Caco-2 (cell line): ENCODE results near the gene MISP. TPM values are rescaled to one million over a fixed set of nuclear protein-coding genes. Genes with fewer than 3 reads are reported as not detected.
A peak's percentile ranks its signal among the peaks of the same experiment; 100 is the strongest.

Experiments
- BruUV-seq: library from RNA; stranded (reverse); fragments of 400-500 nt; replicated peaks from 2 replicates; lab custom pipeline; 2021; lab: Mats Ljungman, UMichigan
- CTCF ChIA-PET: fragments of 300-600 bp; sonication (Branson Sonifier 250); formaldehyde crosslinking; loops from one replicate; lab custom pipeline; 2022; ENCODE audit warnings: antibody characterized with exemption; lab: Charles Lee
- POLR2A ChIA-PET: fragments of 300-600 bp; sonication (Branson Sonifier 250); formaldehyde crosslinking; loops from one replicate; lab custom pipeline; 2022; ENCODE audit warnings: antibody characterized with exemption; lab: Charles Lee
- DNase-seq, 2 experiments: peaks; one replicate each; pipeline versions ENCODE4 v3.0.0 to v3.0.0-alpha.2; 2020 to 2022
- H3K27me3 ChIP-seq: replicated peaks from 2 replicates; pipeline ENCODE4 v1.6.0; 2011; ENCODE audit warnings: low read length; ENCODE audit not compliant: control insufficient read depth, insufficient read depth
- H3K36me3 ChIP-seq: 2 replicates; pipeline ENCODE4 v1.5.1; 2011; ENCODE audit warnings: low read length; ENCODE audit not compliant: control insufficient read depth, insufficient read depth
- H3K4me1 ChIP-seq: fragments of 250-450 bp; sonication (Bioruptor Pico); 2 replicates; pipeline ENCODE4 v1.5.1; 2020; ENCODE audit warnings: mild to moderate bottlenecking
- H3K4me3 ChIP-seq: 2 replicates; pipeline ENCODE4 v1.5.1; 2011; ENCODE audit warnings: low read depth, mild to moderate bottlenecking, control low read depth, low read length
- H3K9me3 ChIP-seq: fragments of 250-450 bp; sonication (Bioruptor Pico); 2 replicates; pipeline ENCODE4 v1.5.1; 2020; ENCODE audit warnings: mild to moderate bottlenecking, moderate library complexity
- H3K27ac Mint-ChIP-seq: one replicate; pipeline ENCODE4 v1.8.0; 2022; ENCODE audit warnings: mixed read lengths; ENCODE audit not compliant: unreplicated experiment
- H3K27me3 Mint-ChIP-seq: one replicate; pipeline ENCODE4 v1.8.0; 2022; ENCODE audit warnings: mixed read lengths; ENCODE audit not compliant: insufficient read depth, unreplicated experiment
- H3K36me3 Mint-ChIP-seq: one replicate; pipeline ENCODE4 v1.8.0; 2022; ENCODE audit warnings: mild to moderate bottlenecking, mixed read lengths; ENCODE audit not compliant: insufficient read depth, unreplicated experiment
- H3K4me1 Mint-ChIP-seq: one replicate; pipeline ENCODE4 v1.8.0; 2022; ENCODE audit warnings: low read depth, mixed read lengths; ENCODE audit not compliant: unreplicated experiment
- H3K4me3 Mint-ChIP-seq: one replicate; pipeline ENCODE4 v1.8.0; 2022; ENCODE audit warnings: mild to moderate bottlenecking, moderate library complexity, mixed read lengths; ENCODE audit not compliant: unreplicated experiment
- H3K9me3 Mint-ChIP-seq: one replicate; pipeline ENCODE4 v1.8.0; 2022; ENCODE audit warnings: mixed read lengths; ENCODE audit not compliant: unreplicated experiment
- intact Hi-C: fragments of 100-400 bp; cut with micrococcal nuclease; formaldehyde crosslinking; loops from one replicate; pipeline ENCODE4 v1.10.0; 2022; ENCODE audit not compliant: unreplicated experiment
- total RNA-seq: library from RNA; stranded (reverse); gene quantifications from 2 replicates; pipeline ENCODE4 v1.2.3, GENCODE V29; 2022
- TF ChIP-seq, protein P1 (sequence below), 2 experiments: fragments of 200-600 bp in 1 of 2; IDR thresholded peaks; 1 replicate in 1 of 2; 2 replicates in 1 of 2; pipeline versions ENCODE4 v1.5.1 to v1.8.0; 2011 to 2022; ENCODE audit warnings: antibody characterized with exemption in 1 of 2, control low read depth in 1 of 2, inconsistent platforms in 1 of 2, low read depth in 1 of 2, low read length in 1 of 2, mild to moderate bottlenecking in 1 of 2, moderate library complexity in 1 of 2; ENCODE audit not compliant: insufficient read depth in 1 of 2, severe bottlenecking in 1 of 2, unreplicated experiment in 1 of 2

Gene MISP
- total RNA-seq, 1 experiment from 2014 or later: 27.8 TPM

DNA sequence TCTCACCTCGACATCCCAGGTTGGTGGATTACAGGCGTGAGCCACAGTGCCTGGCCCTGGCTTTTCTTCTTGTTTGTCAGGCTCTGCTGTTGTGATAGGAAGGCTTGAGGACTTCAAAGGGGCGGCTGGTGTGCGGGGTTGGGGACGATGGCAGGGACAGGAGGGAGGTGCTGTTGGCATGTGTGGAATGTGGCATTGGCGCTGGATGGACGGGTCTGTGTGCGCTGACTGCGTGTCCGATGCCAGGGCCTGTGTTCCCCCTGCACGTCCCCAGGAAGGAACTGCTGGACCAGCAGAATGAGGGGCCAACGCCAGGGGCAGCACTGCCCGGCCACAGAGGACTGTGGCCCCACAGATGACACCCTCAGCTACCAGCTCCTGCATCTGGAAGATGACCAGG is 33.6 kb downstream of the MISP start:
- Histone ChIP-seq H3K27me3 (no peaks in the 10 kb centered on the region), H3K4me3 (no peak overlapping the region; the same call in 1 of the 2 replicates), H3K9me3 (no peaks in the 10 kb centered on the region), H3K36me3 (no peaks in the 10 kb centered on the region; the same call in 1 of the 2 replicates), H3K4me1 (peaks cover 10% of the 10 kb centered on the region)
- TF ChIP-seq, protein P1, sequence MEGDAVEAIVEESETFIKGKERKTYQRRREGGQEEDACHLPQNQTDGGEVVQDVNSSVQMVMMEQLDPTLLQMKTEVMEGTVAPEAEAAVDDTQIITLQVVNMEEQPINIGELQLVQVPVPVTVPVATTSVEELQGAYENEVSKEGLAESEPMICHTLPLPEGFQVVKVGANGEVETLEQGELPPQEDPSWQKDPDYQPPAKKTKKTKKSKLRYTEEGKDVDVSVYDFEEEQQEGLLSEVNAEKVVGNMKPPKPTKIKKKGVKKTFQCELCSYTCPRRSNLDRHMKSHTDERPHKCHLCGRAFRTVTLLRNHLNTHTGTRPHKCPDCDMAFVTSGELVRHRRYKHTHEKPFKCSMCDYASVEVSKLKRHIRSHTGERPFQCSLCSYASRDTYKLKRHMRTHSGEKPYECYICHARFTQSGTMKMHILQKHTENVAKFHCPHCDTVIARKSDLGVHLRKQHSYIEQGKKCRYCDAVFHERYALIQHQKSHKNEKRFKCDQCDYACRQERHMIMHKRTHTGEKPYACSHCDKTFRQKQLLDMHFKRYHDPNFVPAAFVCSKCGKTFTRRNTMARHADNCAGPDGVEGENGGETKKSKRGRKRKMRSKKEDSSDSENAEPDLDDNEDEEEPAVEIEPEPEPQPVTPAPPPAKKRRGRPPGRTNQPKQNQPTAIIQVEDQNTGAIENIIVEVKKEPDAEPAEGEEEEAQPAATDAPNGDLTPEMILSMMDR (IDR thresholded peaks at IDR 0.05; ENCODE audit: insufficient read depth in 1 of 2, low read depth in 1 of 2, low read length in 1 of 2, severe bottlenecking in 1 of 2, unreplicated experiment in 1 of 2): no peak
- BruUV-seq: TSS peak; percentile 4
- ChIA-PET CTCF (no interaction called here), POLR2A (interaction anchor here (0.6 kb wide), 1 partner anchor 22 kb away, joined by 3 read pairs; no protein-coding TSS in a partner anchor)
- Mint-ChIP-seq H3K4me3 (peak overlapping the region; percentile 94), H3K27me3 (no peaks in the 10 kb centered on the region), H3K9me3 (no peaks in the 10 kb centered on the region), H3K27ac (peak overlapping the region; percentile 91), H3K36me3 (peaks cover 80% of the 10 kb centered on the region), H3K4me1 (peaks cover 8% of the 10 kb centered on the region)
- DNase-seq: no peak
- intact Hi-C loops: no loop called here

DNA sequence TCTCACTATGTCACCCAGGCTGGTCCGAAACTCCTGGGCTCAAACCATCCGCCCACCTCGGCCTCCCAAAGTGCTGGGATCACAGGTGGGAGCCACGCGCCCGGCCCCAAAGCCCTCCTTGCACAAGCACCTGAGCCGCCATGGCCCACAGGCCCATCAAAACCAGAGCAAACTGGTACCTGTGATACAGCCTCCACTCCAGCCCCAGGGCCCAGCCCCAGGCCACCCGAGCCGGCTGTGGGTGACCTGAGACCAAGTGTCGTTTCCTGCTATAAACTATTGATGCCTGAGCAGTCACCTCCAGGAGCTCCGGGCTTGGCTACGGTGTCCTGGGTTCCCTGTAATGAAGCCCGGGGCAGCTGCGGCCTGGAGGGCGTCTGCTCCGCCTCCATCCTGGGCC is 36.6 kb downstream of the MISP start:
- Mint-ChIP-seq H3K4me1 (peaks cover 12% of the 10 kb centered on the region), H3K36me3 (peaks cover 88% of the 10 kb centered on the region), H3K9me3 (no peaks in the 10 kb centered on the region), H3K27me3 (no peaks in the 10 kb centered on the region), H3K4me3 (no peak overlapping the region), H3K27ac (no peak overlapping the region)
- ChIA-PET POLR2A (no interaction called here), CTCF (no interaction called here)
- no TSS peak for BruUV-seq
- no peaks in the 10 kb centered on the region for H3K27me3 ChIP-seq
- H3K9me3 ChIP-seq: no peaks in the 10 kb centered on the region
- no peak overlapping the region for H3K4me3 ChIP-seq
- DNase-seq: no peak
- intact Hi-C loops: no loop called here
- peaks cover 5% of the 10 kb centered on the region; the same call in 1 of the 2 replicates for H3K4me1 ChIP-seq
- TF ChIP-seq, protein P1 (IDR thresholded peaks at IDR 0.05; ENCODE audit: insufficient read depth in 1 of 2, low read depth in 1 of 2, low read length in 1 of 2, severe bottlenecking in 1 of 2, unreplicated experiment in 1 of 2): no peak
- no peaks in the 10 kb centered on the region; the same call in 1 of the 2 replicates for H3K36me3 ChIP-seq

DNA sequence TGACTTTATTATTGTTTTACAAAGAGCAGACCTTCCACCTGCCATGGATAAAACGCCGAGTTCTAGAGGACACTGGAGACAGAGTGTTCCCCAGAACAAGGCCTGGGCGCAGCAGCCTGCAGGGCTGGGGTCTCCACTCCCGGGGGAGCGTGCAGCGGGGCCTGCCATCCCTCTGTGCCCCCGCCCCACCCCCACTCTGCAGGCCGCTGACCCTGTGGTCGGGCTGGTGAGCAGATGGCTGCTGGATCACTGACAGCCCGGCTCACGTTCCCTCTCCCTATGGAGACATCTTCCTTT is 37.7 kb downstream of the MISP start:
- ChIA-PET POLR2A (no interaction called here), CTCF (no interaction called here)
- Mint-ChIP-seq H3K4me1 (peaks cover 12% of the 10 kb centered on the region), H3K27me3 (no peaks in the 10 kb centered on the region), H3K9me3 (no peaks in the 10 kb centered on the region), H3K4me3 (no peak overlapping the region), H3K27ac (peak overlapping the region; percentile 71), H3K36me3 (peaks cover 88% of the 10 kb centered on the region)
- intact Hi-C loops: no loop called here
- TF ChIP-seq, protein P1 (IDR thresholded peaks at IDR 0.05; ENCODE audit: insufficient read depth in 1 of 2, low read depth in 1 of 2, low read length in 1 of 2, severe bottlenecking in 1 of 2, unreplicated experiment in 1 of 2): no peak
- no peaks in the 10 kb centered on the region; the same call in 1 of the 2 replicates for H3K36me3 ChIP-seq
- no peak overlapping the region for H3K4me3 ChIP-seq
- DNase-seq: no peak
- peaks cover 5% of the 10 kb centered on the region; the same call in 1 of the 2 replicates for H3K4me1 ChIP-seq
- no peaks in the 10 kb centered on the region for H3K9me3 ChIP-seq
- no TSS peak for BruUV-seq
- H3K27me3 ChIP-seq: no peaks in the 10 kb centered on the region
